Neutrophil (primary cell): Measurements from ENCODE around the gene BEND7.

Source experiments
- H3K27ac ChIP-seq: fragments of 200-600 bp; sonication (generic); 2 replicates; pipeline ENCODE4 v1.5.1; 2016; ENCODE audit warnings: mild to moderate bottlenecking, moderate library complexity
- H3K27me3 ChIP-seq: fragments of 200-600 bp; sonication (generic); 2 replicates; pipeline ENCODE4 v1.6.0; 2016; ENCODE audit warnings: mild to moderate bottlenecking
- H3K36me3 ChIP-seq: fragments of 200-600 bp; sonication (generic); 2 replicates; pipeline ENCODE4 v1.5.1; 2017
- H3K4me1 ChIP-seq, 2 experiments: fragments of 200-600 bp in 1 of 2; sonication (generic) in 1 of 2; 1 replicate in 1 of 2; 2 replicates in 1 of 2; pipeline versions ENCODE4 v1.5.1 to v1.6.1; 2013 to 2016; ENCODE audit warnings: low read depth in 1 of 2, low read length in 1 of 2, mild to moderate bottlenecking in 1 of 2, moderate library complexity in 1 of 2; ENCODE audit not compliant: control insufficient read depth in 1 of 2, insufficient read depth in 1 of 2
- H3K4me3 ChIP-seq, 2 experiments: fragments of 200-600 bp in 1 of 2; sonication (generic) in 1 of 2; 1 replicate in 1 of 2; 2 replicates in 1 of 2; pipeline ENCODE4 v1.5.1; 2013 to 2016; ENCODE audit warnings: low read depth in 1 of 2, low read length in 1 of 2, mild to moderate bottlenecking in 1 of 2, moderate library complexity in 1 of 2
- H3K9me3 ChIP-seq: fragments of 200-600 bp; sonication (generic); 2 replicates; pipeline ENCODE4 v1.5.1; 2016
- CTCF ChIP-seq: fragments of 200-600 bp; sonication (generic); IDR thresholded peaks from 2 replicates; pipeline ENCODE4 v1.5.1; 2016; ENCODE audit warnings: antibody characterized with exemption

Gene BEND7, protein sequence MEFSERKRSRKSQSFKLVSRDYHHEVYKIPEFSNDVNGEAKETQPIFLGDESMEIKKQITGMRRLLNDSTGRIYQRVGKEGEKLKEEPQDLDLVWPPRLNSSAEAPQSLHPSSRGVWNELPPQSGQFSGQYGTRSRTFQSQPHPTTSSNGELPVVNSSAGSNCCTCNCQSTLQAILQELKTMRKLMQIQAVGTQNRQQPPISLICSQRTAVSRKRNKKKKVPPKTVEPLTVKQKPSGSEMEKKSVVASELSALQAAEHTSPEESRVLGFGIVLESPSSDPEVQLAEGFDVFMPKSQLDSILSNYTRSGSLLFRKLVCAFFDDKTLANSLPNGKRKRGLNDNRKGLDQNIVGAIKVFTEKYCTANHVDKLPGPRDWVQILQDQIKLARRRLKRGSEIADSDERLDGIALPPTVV

GRCh38 chr10:13528875-13529713 is at the start of gene BEND7:
BEND7 (minus strand) TSS chr10:13529014; CDS start chr10:13528533, 481 bp downstream.
- peak within 1 kb of the TSS; percentile 49 to 65 for H3K4me3 ChIP-seq
- peak within 1 kb of the TSS; percentile 42 for H3K27ac ChIP-seq
- TF ChIP-seq CTCF: no peak
- H3K36me3 ChIP-seq: no peaks in the 10 kb centered on the region
- H3K4me1 ChIP-seq: peaks cover 4 to 16% of the 10 kb centered on the region in 2 experiments
- no peaks in the 10 kb centered on the region for H3K9me3 ChIP-seq
- H3K27me3 ChIP-seq: peaks cover 93% of the 10 kb centered on the region

GRCh38 chr10:13573960-13574359 is 45.1 kb upstream of the BEND7 start:
- Histone ChIP-seq H3K4me1 (peaks cover 43 to 52% of the 10 kb centered on the region in 2 experiments), H3K27me3 (no peaks in the 10 kb centered on the region), H3K9me3 (no peaks in the 10 kb centered on the region), H3K4me3 (no peak overlapping the region), H3K27ac (no peak overlapping the region), H3K36me3 (no peaks in the 10 kb centered on the region)
- TF ChIP-seq CTCF: no peak

- H3K4me3 ChIP-seq: no peak overlapping the region
- H3K4me1 ChIP-seq: peaks cover 42 to 51% of the 10 kb centered on the region in 2 experiments
- no peaks in the 10 kb centered on the region for H3K27me3 ChIP-seq
- no peaks in the 10 kb centered on the region for H3K9me3 ChIP-seq
- no peaks in the 10 kb centered on the region for H3K36me3 ChIP-seq
- TF ChIP-seq CTCF: no peak
- H3K27ac ChIP-seq: no peak overlapping the region
These were observed 42.7 kb upstream of the BEND7 start for GRCh38 chr10:13571541-13571940.

GRCh38 chr10:13567030-13567429 is 38.2 kb upstream of the BEND7 start:
- Histone ChIP-seq H3K27me3 (no peaks in the 10 kb centered on the region), H3K9me3 (no peaks in the 10 kb centered on the region), H3K27ac (peak overlapping the region; percentile 84), H3K4me3 (peak overlapping the region in 1 of 2 experiments; percentile 30), H3K36me3 (no peaks in the 10 kb centered on the region), H3K4me1 (peaks cover 45 to 55% of the 10 kb centered on the region in 2 experiments)
- no peak for TF ChIP-seq CTCF

DNA sequence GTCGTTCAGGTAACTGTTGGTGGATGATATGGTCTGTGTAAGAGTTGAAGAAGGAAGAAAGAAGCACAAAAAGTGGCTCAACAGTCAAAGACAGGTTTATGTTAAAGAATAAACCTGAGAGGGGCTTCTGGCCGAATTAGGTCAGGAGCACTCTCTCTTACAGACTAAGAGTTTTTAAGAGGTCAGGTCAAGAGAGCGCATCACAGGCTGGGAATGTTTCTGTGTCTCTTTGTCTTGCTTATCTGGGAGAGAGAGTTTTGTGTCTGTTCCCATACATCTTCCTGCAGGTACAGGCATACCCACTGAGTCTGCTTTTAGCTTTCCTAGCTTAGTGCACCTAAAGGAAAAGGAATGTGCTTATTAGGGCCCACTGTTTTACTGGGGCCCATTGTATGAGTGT is 35.8 kb upstream of the BEND7 start:
- TF ChIP-seq CTCF: no peak
- no peaks in the 10 kb centered on the region for H3K9me3 ChIP-seq
- peaks cover 31 to 39% of the 10 kb centered on the region in 2 experiments for H3K4me1 ChIP-seq
- H3K4me3 ChIP-seq: no peak overlapping the region
- peak overlapping the region; percentile 1 for H3K27ac ChIP-seq
- no peaks in the 10 kb centered on the region for H3K36me3 ChIP-seq
- H3K27me3 ChIP-seq: no peaks in the 10 kb centered on the region
